HepG2 (cell line): Measurements from ENCODE around the gene PRMT7. TPM values are rescaled to one million over a fixed set of nuclear protein-coding genes. Genes with fewer than 3 reads are reported as not detected.

Experiments used
- ATAC-seq: fragments of 200-7000 bp; cut with Tn5 transposase; 3 replicates; pipeline ENCODE4 v1.9.1; 2020; ENCODE audit warnings: mild to moderate bottlenecking, moderate library complexity
- BruUV-seq: library from RNA; stranded (reverse); fragments of 400-500 nt; replicated peaks from 2 replicates; lab custom pipeline; 2021; lab: Mats Ljungman, UMichigan
- CTCF ChIA-PET: fragments of 300-600 bp; formaldehyde crosslinking; extraction: SDS; loops from one replicate; lab custom pipeline; 2021; ENCODE audit warnings: low total read pairs, inconsistent platforms, low intra/inter-chr PET ratio; lab: Yijun Ruan, JAX
- POLR2A ChIA-PET: fragments of 350-600 bp; sonication (Branson Sonifier 250); formaldehyde crosslinking; loops from one replicate; lab custom pipeline; 2020; ENCODE audit warnings: antibody characterized with exemption, inconsistent platforms; lab: Yijun Ruan, JAX
- DNase-seq: peaks from one replicate; pipeline ENCODE4 v3.0.0-alpha.2; 2015; ENCODE audit warnings: low spot score
- FAIRE-seq: peaks from 3 replicates; lab custom pipeline; 2011; peaks lifted over from hg19 to GRCh38; lab: Jason Lieb, UNC
- H2AFZ ChIP-seq: one replicate; pipeline ENCODE4 v1.6.1; 2011; ENCODE audit warnings: low read length, inconsistent platforms
- H3K27ac ChIP-seq: fragments of 300-600 bp; 3 replicates; pipeline ENCODE4 v1.8.0; 2011; ENCODE audit warnings: mixed run types, mild to moderate bottlenecking, mixed read lengths, low read length, inconsistent platforms; ENCODE audit not compliant: insufficient read depth; ENCODE audit errors: extremely low read length
- H3K27me3 ChIP-seq, 2 experiments: fragments of 200-600 bp in 1 of 2; 2 replicates in 1 of 2; 3 replicates in 1 of 2; pipeline versions ENCODE4 v1.6.0 to v1.8.0; 2011; ENCODE audit warnings: low read length in 2 of 2, mild to moderate bottlenecking in 2 of 2, moderate library complexity in 2 of 2, inconsistent platforms in 1 of 2; ENCODE audit not compliant: insufficient read depth in 2 of 2, control insufficient read depth in 1 of 2
- H3K36me3 ChIP-seq, 2 experiments: fragments of 200-600 bp in 1 of 2; replicated peaks in 1 of 2; 2 replicates in 1 of 2; 3 replicates in 1 of 2; pipeline versions ENCODE4 v1.5.1 to v1.8.0; 2011; ENCODE audit warnings: low read length in 2 of 2, inconsistent platforms in 1 of 2; ENCODE audit not compliant: insufficient read depth in 2 of 2, control insufficient read depth in 1 of 2
- H3K4me1 ChIP-seq: 2 replicates; pipeline ENCODE4 v1.5.1; 2012; ENCODE audit warnings: low read length, inconsistent platforms; ENCODE audit not compliant: insufficient read depth
- H3K4me2 ChIP-seq: 2 replicates; pipeline ENCODE4 v1.6.0; 2011; ENCODE audit warnings: low read depth, low read length, inconsistent platforms
- H3K4me3 ChIP-seq, 3 experiments: fragments of 200-600 bp in 1 of 3; sonication (generic), shearing (Covaris generic) in 1 of 3; replicated peaks in 1 of 3; 2 replicates each; pipeline ENCODE4 v1.5.1; 2011 to 2016; ENCODE audit warnings: low read length in 3 of 3, inconsistent platforms in 2 of 3, low read depth in 2 of 3, mild to moderate bottlenecking in 2 of 3, control low read depth in 1 of 3, mixed read lengths in 1 of 3; ENCODE audit not compliant: insufficient read depth in 1 of 3
- H3K79me2 ChIP-seq: one replicate; pipeline ENCODE4 v1.6.1; 2011; ENCODE audit warnings: low read length, inconsistent platforms; ENCODE audit not compliant: insufficient read depth
- H3K9ac ChIP-seq: 2 replicates; pipeline ENCODE4 v1.6.0; 2011; ENCODE audit warnings: mild to moderate bottlenecking, low read depth, low read length, inconsistent platforms; ENCODE audit not compliant: insufficient read depth
- H3K9me3 ChIP-seq: 2 replicates; pipeline ENCODE4 v1.5.1; 2012; ENCODE audit warnings: mild to moderate bottlenecking, low read length
- H4K20me1 ChIP-seq: 2 replicates; pipeline ENCODE4 v1.6.0; 2011; ENCODE audit warnings: inconsistent platforms, mild to moderate bottlenecking, low read length, moderate library complexity; ENCODE audit not compliant: insufficient read depth
- ARNTL ChIP-seq: sonication (generic); formaldehyde crosslinking; IDR thresholded peaks from 2 replicates; pipeline ENCODE4 v1.4.0; 2020; ENCODE audit warnings: mild to moderate bottlenecking, missing genetic modification reagents
- ATF7 ChIP-seq, 2 experiments: fragments of 450-650 bp in 1 of 2; sonication (generic) in 1 of 2; formaldehyde crosslinking in 1 of 2; IDR thresholded peaks; 2 replicates each; pipeline versions ENCODE4 v1.4.0 to v1.6.1; 2016 to 2020; ENCODE audit warnings: antibody characterized with exemption in 1 of 2, mild to moderate bottlenecking in 1 of 2, missing genetic modification reagents in 1 of 2
- FOXK2 ChIP-seq: fragments of 450-650 bp; IDR thresholded peaks from 2 replicates; pipeline ENCODE4 v1.6.1; 2016
- HNRNPK ChIP-seq: fragments of 200-400 bp; formaldehyde crosslinking; IDR thresholded peaks from 2 replicates; pipeline ENCODE4 v1.6.1; 2018; ENCODE audit warnings: low read length, low read depth, moderate library complexity, mild to moderate bottlenecking; ENCODE audit not compliant: poor library complexity, severe bottlenecking
- MEIS1 ChIP-seq: sonication (generic); formaldehyde crosslinking; IDR thresholded peaks from 2 replicates; pipeline ENCODE4 v1.9.0; 2021; ENCODE audit warnings: mild to moderate bottlenecking, missing genetic modification reagents, moderate library complexity, borderline replicate concordance
- NFE2 ChIP-seq: sonication (generic); formaldehyde crosslinking; IDR thresholded peaks from 2 replicates; pipeline ENCODE4 v1.4.0; 2020; ENCODE audit warnings: missing genetic modification reagents
- NFKBIZ ChIP-seq: IDR thresholded peaks from 2 replicates; pipeline ENCODE4 v1.6.1; 2018; ENCODE audit warnings: missing genetic modification reagents, missing compliant biosample characterization
- ONECUT2 ChIP-seq: sonication (generic); formaldehyde crosslinking; IDR thresholded peaks from 2 replicates; pipeline ENCODE4 v1.4.0; 2020; ENCODE audit warnings: missing genetic modification reagents
- PHF21A ChIP-seq: sonication (generic); formaldehyde crosslinking; IDR thresholded peaks from 2 replicates; pipeline ENCODE4 v1.5.0; 2020; ENCODE audit warnings: mild to moderate bottlenecking, missing genetic modification reagents
- REXO4 ChIP-seq: sonication (generic); formaldehyde crosslinking; IDR thresholded peaks from 2 replicates; pipeline ENCODE4 v1.8.0; 2022; ENCODE audit warnings: missing genetic modification reagents, mild to moderate bottlenecking, borderline replicate concordance
- TBX2 ChIP-seq: sonication (generic); formaldehyde crosslinking; IDR thresholded peaks from 2 replicates; pipeline ENCODE4 v1.5.0; 2020; ENCODE audit warnings: missing genetic modification reagents, mild to moderate bottlenecking, borderline replicate concordance
- ZKSCAN8 ChIP-seq: IDR thresholded peaks from 2 replicates; pipeline ENCODE4 v1.6.1; 2016; ENCODE audit warnings: borderline replicate concordance, missing genetic modification reagents, missing compliant biosample characterization
- ZNF781 ChIP-seq: sonication (generic); formaldehyde crosslinking; IDR thresholded peaks from 2 replicates; pipeline ENCODE4 v1.5.1; 2020; ENCODE audit warnings: borderline replicate concordance, mild to moderate bottlenecking, missing genetic modification reagents; ENCODE audit errors: not compliant biosample characterization
- ZNF790 ChIP-seq: sonication (generic); formaldehyde crosslinking; IDR thresholded peaks from 2 replicates; pipeline ENCODE4 v1.8.0; 2022; ENCODE audit warnings: missing genetic modification reagents, mild to moderate bottlenecking, borderline replicate concordance
- WGBS: methylation state at CpG from one replicate; pipeline ENCODE4 v1.1.6; 2017; ENCODE audit warnings: low lambda C conversion rate; 5-methylcytosine and 5-hydroxymethylcytosine counted together
- in situ Hi-C: cut with HindIII; loops from 2 replicates; pipeline ENCODE4 v1.10.0; 2017; ENCODE audit warnings: low pct_unique_long_range_greater_than_20kb; ENCODE audit not compliant: extremely low pct_ligation_motif_present
- intact Hi-C: fragments of 100-400 bp; cut with micrococcal nuclease; formaldehyde crosslinking; loops from one replicate; pipeline ENCODE4 v1.10.0; 2022; ENCODE audit not compliant: unreplicated experiment
- polyA plus RNA-seq, 8 experiments: library from polyadenylated mRNA; depleted of rRNA in 3 of 8; stranded (reverse) in 7 of 8; unstranded in 1 of 8; fragments of >200 nt; fragmentation: Illumina TruSeq in 4 of 8; extraction: Trizol in 4 of 8; gene quantifications; 2 replicates each; pipeline versions ENCODE4 v1.2.1 to v1.2.3, GENCODE V29; 2011 to 2016; ENCODE audit warnings: low read depth in 4 of 8, missing spikeins in 1 of 8, mixed read lengths in 1 of 8; ENCODE audit not compliant: insufficient read depth in 1 of 8
- total RNA-seq, 5 experiments: library from RNA; depleted of rRNA; stranded (reverse); fragments of >200 nt; fragmentation: Illumina TruSeq; extraction: Trizol; gene quantifications; 2 replicates each; pipeline ENCODE4 v1.2.3, GENCODE V29; 2016; ENCODE audit warnings: low read depth in 1 of 5
- TF ChIP-seq, protein P1 (sequence below): IDR thresholded peaks from 2 replicates; pipeline ENCODE4 v1.6.1; 2016; ENCODE audit warnings: low read depth
- TF ChIP-seq, protein P2 (sequence below): IDR thresholded peaks from 2 replicates; pipeline ENCODE4 v1.6.1; 2016; ENCODE audit warnings: low read depth, borderline replicate concordance
- TF ChIP-seq, protein P3 (sequence below), 2 experiments: fragments of 450-650 bp in 1 of 2; sonication (generic) in 1 of 2; formaldehyde crosslinking; IDR thresholded peaks; 2 replicates each; pipeline versions ENCODE4 v1.5.0 to v1.8.0; 2020 to 2022; ENCODE audit warnings: mild to moderate bottlenecking in 1 of 2, missing genetic modification reagents in 1 of 2

PRMT7 gene
- total and polyA plus RNA-seq, 2 of the 13 experiments (the other 11 are each of a cell fraction or from before 2014, with no cell fraction given), result 47.5 to 55.0 TPM

- CTCF ChIA-PET, result no interaction called here
- over 99% methylated on average over 13 of the region's 13 CpGs for WGBS
Measured at GRCh38 chr16:68339214-68339613, 28.4 kb downstream of the PRMT7 start.

More at GRCh38 chr16:68339214-68339613, 28.4 kb downstream of the PRMT7 start:
- no peaks in the 10 kb centered on the region for H3K4me1 ChIP-seq
- POLR2A ChIA-PET, result no interaction called here
- H3K27me3 ChIP-seq, result no peaks in the 10 kb centered on the region
- no peak for TF ChIP-seq HNRNPK
- no peak for TF ChIP-seq ZNF781 (CRISPR knock-in tag)
- no peak for TF ChIP-seq ARNTL (CRISPR knock-in tag)
- no peak for TF ChIP-seq ATF7 (IDR thresholded peaks at IDR 0.05)
- TF ChIP-seq ATF7 (CRISPR knock-in tag; IDR thresholded peaks at IDR 0.05), result no peak
- no peak for TF ChIP-seq ONECUT2
- TF ChIP-seq, protein P1, sequence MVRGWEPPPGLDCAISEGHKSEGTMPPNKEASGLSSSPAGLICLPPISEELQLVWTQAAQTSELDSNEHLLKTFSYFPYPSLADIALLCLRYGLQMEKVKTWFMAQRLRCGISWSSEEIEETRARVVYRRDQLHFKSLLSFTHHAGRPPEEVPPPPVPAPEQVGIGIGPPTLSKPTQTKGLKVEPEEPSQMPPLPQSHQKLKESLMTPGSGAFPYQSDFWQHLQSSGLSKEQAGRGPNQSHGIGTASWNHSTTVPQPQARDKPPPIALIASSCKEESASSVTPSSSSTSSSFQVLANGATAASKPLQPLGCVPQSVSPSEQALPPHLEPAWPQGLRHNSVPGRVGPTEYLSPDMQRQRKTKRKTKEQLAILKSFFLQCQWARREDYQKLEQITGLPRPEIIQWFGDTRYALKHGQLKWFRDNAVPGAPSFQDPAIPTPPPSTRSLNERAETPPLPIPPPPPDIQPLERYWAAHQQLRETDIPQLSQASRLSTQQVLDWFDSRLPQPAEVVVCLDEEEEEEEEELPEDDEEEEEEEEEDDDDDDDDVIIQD (CRISPR knock-in tag), result no peak
- TF ChIP-seq, protein P2, sequence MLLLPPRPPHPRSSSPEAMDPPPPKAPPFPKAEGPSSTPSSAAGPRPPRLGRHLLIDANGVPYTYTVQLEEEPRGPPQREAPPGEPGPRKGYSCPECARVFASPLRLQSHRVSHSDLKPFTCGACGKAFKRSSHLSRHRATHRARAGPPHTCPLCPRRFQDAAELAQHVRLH (CRISPR knock-in tag), result no peak
- TF ChIP-seq PHF21A (CRISPR knock-in tag), result no peak
- no peak for TF ChIP-seq FOXK2
- TF ChIP-seq NFE2 (CRISPR knock-in tag), result no peak
- TF ChIP-seq, protein P3, sequence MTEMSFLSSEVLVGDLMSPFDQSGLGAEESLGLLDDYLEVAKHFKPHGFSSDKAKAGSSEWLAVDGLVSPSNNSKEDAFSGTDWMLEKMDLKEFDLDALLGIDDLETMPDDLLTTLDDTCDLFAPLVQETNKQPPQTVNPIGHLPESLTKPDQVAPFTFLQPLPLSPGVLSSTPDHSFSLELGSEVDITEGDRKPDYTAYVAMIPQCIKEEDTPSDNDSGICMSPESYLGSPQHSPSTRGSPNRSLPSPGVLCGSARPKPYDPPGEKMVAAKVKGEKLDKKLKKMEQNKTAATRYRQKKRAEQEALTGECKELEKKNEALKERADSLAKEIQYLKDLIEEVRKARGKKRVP (CRISPR knock-in tag; IDR thresholded peaks at IDR 0.05), result no peak
- TF ChIP-seq TBX2 (CRISPR knock-in tag), result no peak
- TF ChIP-seq ZKSCAN8 (CRISPR knock-in tag), result no peak
- no peak for TF ChIP-seq NFKBIZ (CRISPR knock-in tag)
- no peak for TF ChIP-seq REXO4 (CRISPR knock-in tag)
- no peak for TF ChIP-seq MEIS1
- no peak for TF ChIP-seq ZNF790 (CRISPR knock-in tag)
- in situ Hi-C loops (loop anchor here (10.0 kb wide), 1 partner anchor 254 kb away; the partner anchor contains the start of gene NFATC3), intact Hi-C loops (no loop called here)
- H3K79me2 ChIP-seq, result no peaks in the 10 kb centered on the region
- no peaks in the 10 kb centered on the region for H3K9me3 ChIP-seq
- no peak overlapping the region for H3K4me2 ChIP-seq
- H3K9ac ChIP-seq, result no peak overlapping the region
- H2AFZ ChIP-seq, result no peak overlapping the region
- FAIRE-seq, result no peak
- H3K36me3 ChIP-seq, result peaks cover 41 to 77% of the 10 kb centered on the region in 2 experiments
- no peak overlapping the region for H3K4me3 ChIP-seq
- no TSS peak for BruUV-seq
- no peak for DNase-seq
- no peaks in the 10 kb centered on the region for H4K20me1 ChIP-seq
- no peak overlapping the region for H3K27ac ChIP-seq
- ATAC-seq, result no peak
